Measurements from ENCODE around the gene MIA2.
A peak's percentile ranks its signal among the peaks of the same experiment; 100 is the strongest.

Gene MIA2

DNA sequence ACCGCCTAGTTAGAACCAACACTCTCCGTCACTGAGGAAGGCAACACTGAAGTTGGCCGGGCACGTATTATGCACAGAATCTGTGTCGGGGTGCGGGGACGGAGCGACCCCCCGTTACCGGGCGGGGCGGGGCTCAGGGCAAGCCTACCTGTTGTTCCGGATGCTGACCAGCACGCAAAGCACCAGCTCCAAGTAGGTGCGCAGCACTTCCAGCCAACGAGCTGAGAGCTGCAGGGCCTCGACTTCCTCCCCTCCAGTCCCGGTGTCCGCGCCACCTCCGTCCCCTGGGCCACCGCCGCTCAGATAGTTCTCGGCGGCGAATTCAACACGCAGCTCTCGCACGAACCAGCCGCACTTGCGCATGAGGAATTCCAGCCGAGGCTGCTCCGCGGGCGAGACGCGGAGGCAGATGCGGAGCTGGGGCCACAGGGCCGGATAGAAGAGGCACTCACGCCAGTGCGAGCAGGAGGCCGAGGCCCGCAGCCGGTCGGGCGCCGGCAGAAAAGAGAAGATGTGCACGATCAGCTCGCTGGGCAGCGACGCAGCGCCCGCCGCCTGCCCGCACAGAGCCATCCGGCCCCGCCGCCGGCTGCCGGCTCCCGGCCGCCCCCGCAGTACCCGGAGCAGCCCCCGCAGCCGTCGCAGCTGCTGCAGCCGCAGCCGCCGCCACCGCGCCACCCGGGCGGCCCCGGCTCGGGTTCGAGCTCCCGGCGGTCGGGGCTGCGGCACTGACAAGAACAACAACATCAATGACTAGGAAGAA lies 197.9 kb downstream of the MIA2 start:
- H3K9ac ChIP-seq (ENCODE audit: low read length): peak overlapping the region; percentile 100
- H3K4me1 ChIP-seq (ENCODE audit: control insufficient read depth, insufficient read depth, low read length): peaks cover 37% of the 10 kb centered on the region
- H3K36me3 ChIP-seq (ENCODE audit: control insufficient read depth, insufficient read depth, low read length, severe bottlenecking): no peaks in the 10 kb centered on the region
- H3K9me3 ChIP-seq (ENCODE audit: control insufficient read depth, low read length): no peaks in the 10 kb centered on the region
- peak overlapping the region; percentile 98 for H3K4me3 ChIP-seq (ENCODE audit: low read length)
- peak; percentile 75 for DNase-seq (ENCODE audit: low read depth)
- H3K27me3 ChIP-seq (replicated peaks; ENCODE audit: control insufficient read depth, insufficient read depth, low read length): no peaks in the 10 kb centered on the region

- peak; percentile 97 for DNase-seq (ENCODE audit: low read depth)
- Histone ChIP-seq H3K36me3 (ENCODE audit: control insufficient read depth, insufficient read depth, low read length, severe bottlenecking) (no peaks in the 10 kb centered on the region), H3K4me3 (ENCODE audit: low read length) (peak within 1 kb of the TSS; percentile 98), H3K27me3 (replicated peaks; ENCODE audit: control insufficient read depth, insufficient read depth, low read length) (no peaks in the 10 kb centered on the region), H3K9me3 (ENCODE audit: control insufficient read depth, low read length) (no peaks in the 10 kb centered on the region), H3K4me1 (ENCODE audit: control insufficient read depth, insufficient read depth, low read length) (peaks cover 33% of the 10 kb centered on the region), H3K9ac (ENCODE audit: low read length) (peak within 1 kb of the TSS; percentile 100)
These were observed 198.5 kb downstream of the MIA2 start, which contains the start of gene FBXO33 for GRCh38 chr14:39432179-39432618. Gene FBXO33, minus strand, starts transcription at chr14:39432433. Its CDS starts 271 bp downstream, at chr14:39432162.

GRCh38 chr14:39432619-39433451 lies 199.1 kb downstream of the MIA2 start:
- H3K4me1 ChIP-seq (ENCODE audit: control insufficient read depth, insufficient read depth, low read length): peaks cover 33% of the 10 kb centered on the region
- H3K4me3 ChIP-seq (ENCODE audit: low read length): peak overlapping the region; percentile 95
- no peaks in the 10 kb centered on the region for H3K9me3 ChIP-seq (ENCODE audit: control insufficient read depth, low read length)
- peak overlapping the region; percentile 87 for H3K9ac ChIP-seq (ENCODE audit: low read length)
- peak; percentile 84 for DNase-seq (ENCODE audit: low read depth)
- H3K27me3 ChIP-seq (replicated peaks; ENCODE audit: control insufficient read depth, insufficient read depth, low read length): no peaks in the 10 kb centered on the region
- no peaks in the 10 kb centered on the region for H3K36me3 ChIP-seq (ENCODE audit: control insufficient read depth, insufficient read depth, low read length, severe bottlenecking)

DNA sequence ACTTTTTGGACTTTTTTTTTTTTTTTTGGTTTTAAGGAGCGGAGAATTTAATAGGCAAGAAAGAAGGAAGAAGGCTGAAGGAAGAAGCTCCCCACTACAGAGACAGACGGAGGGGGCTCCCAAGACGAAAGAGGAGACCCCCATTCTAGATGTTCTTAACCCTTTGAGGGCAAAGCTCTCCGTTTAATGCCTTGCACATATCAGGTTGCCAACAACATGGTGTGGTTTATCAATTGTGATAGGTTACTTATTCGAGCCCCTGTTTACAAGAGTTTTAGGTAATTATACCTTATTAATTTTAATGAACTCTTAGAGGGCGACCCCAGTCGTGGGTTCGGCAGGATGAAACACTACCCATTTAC lies 199.7 kb downstream of the MIA2 start:
- H3K36me3 ChIP-seq (ENCODE audit: control insufficient read depth, insufficient read depth, low read length, severe bottlenecking): no peaks in the 10 kb centered on the region
- peak overlapping the region; percentile 95 for H3K4me3 ChIP-seq (ENCODE audit: low read length)
- H3K4me1 ChIP-seq (ENCODE audit: control insufficient read depth, insufficient read depth, low read length): peaks cover 30% of the 10 kb centered on the region
- H3K9ac ChIP-seq (ENCODE audit: low read length): peak overlapping the region; percentile 87
- no peaks in the 10 kb centered on the region for H3K27me3 ChIP-seq (replicated peaks; ENCODE audit: control insufficient read depth, insufficient read depth, low read length)
- no peaks in the 10 kb centered on the region for H3K9me3 ChIP-seq (ENCODE audit: control insufficient read depth, low read length)
- DNase-seq (ENCODE audit: low read depth): no peak

DNA sequence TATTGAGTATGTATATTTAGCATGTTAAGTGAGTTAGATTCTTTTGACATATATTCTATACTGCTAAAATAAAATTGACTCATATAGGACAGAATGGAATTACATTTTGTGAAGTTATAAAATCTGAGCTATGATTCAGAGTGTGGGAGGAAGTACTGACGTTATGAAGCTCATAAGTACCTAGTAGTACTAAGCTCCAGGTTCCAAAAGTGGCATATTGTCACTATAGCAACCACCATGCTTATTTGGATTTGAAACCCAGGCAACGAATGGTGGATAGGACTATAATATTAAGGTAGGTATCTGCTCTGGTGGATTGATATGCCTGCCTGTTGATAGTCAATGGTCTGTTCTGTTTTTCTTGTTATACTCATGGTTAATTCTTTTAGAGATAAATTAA lies 200.7 kb downstream of the MIA2 start:
- H3K9me3 ChIP-seq (ENCODE audit: control insufficient read depth, low read length): no peaks in the 10 kb centered on the region
- no peaks in the 10 kb centered on the region for H3K27me3 ChIP-seq (replicated peaks; ENCODE audit: control insufficient read depth, insufficient read depth, low read length)
- no peak overlapping the region for H3K4me3 ChIP-seq (ENCODE audit: low read length)
- H3K9ac ChIP-seq (ENCODE audit: low read length): no peak overlapping the region
- no peaks in the 10 kb centered on the region for H3K36me3 ChIP-seq (ENCODE audit: control insufficient read depth, insufficient read depth, low read length, severe bottlenecking)
- H3K4me1 ChIP-seq (ENCODE audit: control insufficient read depth, insufficient read depth, low read length): peaks cover 20% of the 10 kb centered on the region
- DNase-seq (ENCODE audit: low read depth): no peak

DNA sequence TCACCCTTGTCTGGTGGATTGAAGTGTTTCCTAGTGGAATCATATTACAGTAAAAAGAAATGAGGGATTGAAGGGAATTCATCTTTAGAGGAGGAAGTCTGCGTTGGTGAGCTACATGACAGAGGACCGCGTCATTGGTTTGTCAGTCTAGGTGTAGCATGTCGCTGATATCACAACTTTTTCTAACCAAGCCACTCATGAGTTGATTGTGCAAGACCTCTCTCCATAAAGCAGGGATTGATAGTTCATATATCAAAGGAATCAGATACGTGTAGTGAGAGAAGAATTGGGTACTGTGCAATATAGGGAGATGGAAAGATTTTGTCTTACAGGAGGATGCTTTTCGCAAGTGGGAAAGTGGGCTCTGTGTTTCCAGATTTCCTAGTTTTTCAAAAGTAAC lies 201.5 kb downstream of the MIA2 start:
- no peak overlapping the region for H3K4me3 ChIP-seq (ENCODE audit: low read length)
- H3K4me1 ChIP-seq (ENCODE audit: control insufficient read depth, insufficient read depth, low read length): peaks cover 12% of the 10 kb centered on the region

More for the DNA sequence above, 201.5 kb downstream of the MIA2 start:
- H3K27me3 ChIP-seq (replicated peaks; ENCODE audit: control insufficient read depth, insufficient read depth, low read length): no peaks in the 10 kb centered on the region
- no peaks in the 10 kb centered on the region for H3K9me3 ChIP-seq (ENCODE audit: control insufficient read depth, low read length)
- no peak overlapping the region for H3K9ac ChIP-seq (ENCODE audit: low read length)
- DNase-seq (ENCODE audit: low read depth): no peak
- no peaks in the 10 kb centered on the region for H3K36me3 ChIP-seq (ENCODE audit: control insufficient read depth, insufficient read depth, low read length, severe bottlenecking)

Data from adipocyte (in vitro differentiated cells).